ENCODE results near the gene D2HGDH. TPM values are rescaled to one million over a fixed set of nuclear protein-coding genes. Genes with fewer than 3 reads are reported as not detected.
A peak's percentile ranks its signal among the peaks of the same experiment; 100 is the strongest.
"Not testable (repeated sequence)": the region's sequence is repeated elsewhere in the genome, so short reads cannot be mapped to it uniquely, and the experiment has no call there.

D2HGDH gene
- total RNA-seq, 1 donor from 2014 or later: 55.4 TPM

DNA sequence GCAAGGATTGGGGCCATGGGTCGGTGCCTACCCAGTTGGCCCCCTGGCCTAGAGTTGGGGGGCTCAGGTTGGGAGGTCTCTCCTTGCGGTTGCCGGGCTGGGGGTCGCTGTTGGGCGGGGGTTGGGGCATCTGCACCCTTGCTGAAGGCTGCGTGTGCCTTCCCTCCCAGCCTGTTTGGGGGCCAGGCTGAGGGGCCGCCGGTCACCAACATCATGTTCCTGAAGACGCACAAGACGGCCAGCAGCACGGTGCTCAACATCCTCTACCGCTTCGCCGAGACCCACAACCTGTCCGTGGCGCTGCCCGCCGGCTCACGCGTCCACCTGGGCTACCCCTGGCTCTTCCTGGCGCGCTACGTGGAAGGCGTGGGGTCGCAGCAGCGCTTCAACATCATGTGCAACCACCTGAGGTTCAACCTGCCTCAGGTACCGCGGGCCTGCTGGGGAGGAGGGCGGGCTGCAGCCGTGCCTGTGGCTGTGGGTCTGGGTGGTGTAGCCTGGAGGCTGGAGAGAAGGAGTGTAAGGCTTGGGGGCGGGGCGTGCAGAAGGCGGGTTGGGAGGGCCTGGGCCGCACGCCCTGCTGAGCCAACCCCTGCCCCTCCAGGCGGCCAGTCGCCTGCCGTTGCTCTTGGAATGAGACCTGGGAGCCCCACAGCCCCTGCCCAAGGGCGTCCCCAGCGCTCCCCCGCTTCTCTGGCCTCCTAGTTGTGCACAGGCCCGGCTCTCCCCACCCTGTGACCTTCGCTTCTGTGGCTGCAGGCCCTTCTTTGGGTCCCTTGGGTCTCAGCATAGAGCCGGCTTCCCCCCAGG, 67.4 kb downstream of the D2HGDH start:
- no peaks in the 10 kb centered on the region for H3K27me3 Mint-ChIP-seq
- no peak overlapping the region for H3K4me3 Mint-ChIP-seq
- H3K9me3 Mint-ChIP-seq: no peaks in the 10 kb centered on the region
- ChIA-PET CTCF (no interaction called here), POLR2A (no interaction called here)
- H3K4me1 Mint-ChIP-seq: peaks cover 14% of the 10 kb centered on the region
- DNase-seq (no peak), ATAC-seq (ENCODE audit: low read depth) (no peak)
- no peak overlapping the region for H3K27ac Mint-ChIP-seq
- intact Hi-C loops (cut with micrococcal nuclease): loop anchor here (5.0 kb wide), 2 partner anchors 40 to 55 kb away; partner anchors contain the start of gene PDCD1
- no peaks in the 10 kb centered on the region for H3K36me3 Mint-ChIP-seq (ENCODE audit: low read depth)
- TF ChIP-seq, protein P1, sequence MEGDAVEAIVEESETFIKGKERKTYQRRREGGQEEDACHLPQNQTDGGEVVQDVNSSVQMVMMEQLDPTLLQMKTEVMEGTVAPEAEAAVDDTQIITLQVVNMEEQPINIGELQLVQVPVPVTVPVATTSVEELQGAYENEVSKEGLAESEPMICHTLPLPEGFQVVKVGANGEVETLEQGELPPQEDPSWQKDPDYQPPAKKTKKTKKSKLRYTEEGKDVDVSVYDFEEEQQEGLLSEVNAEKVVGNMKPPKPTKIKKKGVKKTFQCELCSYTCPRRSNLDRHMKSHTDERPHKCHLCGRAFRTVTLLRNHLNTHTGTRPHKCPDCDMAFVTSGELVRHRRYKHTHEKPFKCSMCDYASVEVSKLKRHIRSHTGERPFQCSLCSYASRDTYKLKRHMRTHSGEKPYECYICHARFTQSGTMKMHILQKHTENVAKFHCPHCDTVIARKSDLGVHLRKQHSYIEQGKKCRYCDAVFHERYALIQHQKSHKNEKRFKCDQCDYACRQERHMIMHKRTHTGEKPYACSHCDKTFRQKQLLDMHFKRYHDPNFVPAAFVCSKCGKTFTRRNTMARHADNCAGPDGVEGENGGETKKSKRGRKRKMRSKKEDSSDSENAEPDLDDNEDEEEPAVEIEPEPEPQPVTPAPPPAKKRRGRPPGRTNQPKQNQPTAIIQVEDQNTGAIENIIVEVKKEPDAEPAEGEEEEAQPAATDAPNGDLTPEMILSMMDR (IDR thresholded peaks at IDR 0.05): no peak

DNA sequence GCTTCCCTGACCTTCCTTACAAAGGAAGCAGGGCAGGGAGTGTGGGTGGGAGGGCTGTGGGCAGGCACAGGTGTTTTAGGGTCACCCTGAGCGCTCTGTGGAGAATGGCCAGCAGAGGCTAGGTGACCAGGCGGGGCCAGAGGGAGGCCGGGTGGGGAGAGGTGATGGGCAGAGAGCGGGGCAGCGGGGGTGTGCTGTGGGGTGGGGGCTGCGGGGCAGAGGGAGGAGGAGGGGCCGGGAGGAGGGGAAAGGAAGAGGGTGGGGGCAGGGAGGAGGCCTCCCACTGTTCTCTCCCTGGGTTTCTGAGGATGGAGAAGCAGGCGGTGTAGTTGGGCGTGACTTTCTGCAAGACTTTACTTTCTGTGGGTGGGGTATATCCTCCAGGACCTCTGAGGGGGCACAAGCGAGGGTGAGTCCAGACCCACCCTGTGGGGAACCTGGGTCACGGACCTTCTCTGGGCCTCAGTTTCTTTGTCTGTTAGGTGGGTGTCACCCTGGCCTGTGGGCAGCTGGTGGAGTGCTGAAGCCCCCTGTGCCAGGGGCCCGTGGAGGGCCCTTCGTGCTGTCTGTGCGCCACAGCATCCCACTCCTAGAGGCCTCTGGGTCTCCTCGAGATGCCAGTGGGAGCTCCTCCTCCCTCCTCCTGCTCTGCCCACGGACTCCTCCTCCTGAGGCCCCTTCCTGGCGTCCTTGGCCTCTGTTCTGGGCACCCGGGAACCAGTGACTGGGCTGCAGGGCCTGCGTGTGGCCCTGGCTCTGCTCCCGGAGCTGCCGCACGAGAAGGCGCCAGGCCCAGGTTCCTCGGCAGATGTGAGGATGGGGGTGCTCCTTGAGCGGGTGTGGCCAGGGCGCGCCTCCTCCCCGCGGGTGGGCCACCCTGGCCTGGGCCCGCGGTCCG, 68.2 kb downstream of the D2HGDH start:
- no peak overlapping the region for H3K27ac Mint-ChIP-seq
- intact Hi-C loops (cut with micrococcal nuclease): loop anchor here (5.0 kb wide), 2 partner anchors 40 to 55 kb away; partner anchors contain the start of gene PDCD1
- no peaks in the 10 kb centered on the region for H3K36me3 Mint-ChIP-seq (ENCODE audit: low read depth)
- POLR2A ChIA-PET: interaction anchor here (1.8 to 2.6 kb wide), 2 partner anchors 11 to 14 kb away, joined by 5 to 9 read pairs; no protein-coding TSS in a partner anchor
- peaks cover 14% of the 10 kb centered on the region for H3K4me1 Mint-ChIP-seq
- no peak for DNase-seq
- no peaks in the 10 kb centered on the region for H3K27me3 Mint-ChIP-seq
- no peak for ATAC-seq (ENCODE audit: low read depth)
- H3K9me3 Mint-ChIP-seq: no peaks in the 10 kb centered on the region
- H3K4me3 Mint-ChIP-seq: no peak overlapping the region
- CTCF ChIA-PET: no interaction called here
- TF ChIP-seq, protein P1 (IDR thresholded peaks at IDR 0.05): no peak

DNA sequence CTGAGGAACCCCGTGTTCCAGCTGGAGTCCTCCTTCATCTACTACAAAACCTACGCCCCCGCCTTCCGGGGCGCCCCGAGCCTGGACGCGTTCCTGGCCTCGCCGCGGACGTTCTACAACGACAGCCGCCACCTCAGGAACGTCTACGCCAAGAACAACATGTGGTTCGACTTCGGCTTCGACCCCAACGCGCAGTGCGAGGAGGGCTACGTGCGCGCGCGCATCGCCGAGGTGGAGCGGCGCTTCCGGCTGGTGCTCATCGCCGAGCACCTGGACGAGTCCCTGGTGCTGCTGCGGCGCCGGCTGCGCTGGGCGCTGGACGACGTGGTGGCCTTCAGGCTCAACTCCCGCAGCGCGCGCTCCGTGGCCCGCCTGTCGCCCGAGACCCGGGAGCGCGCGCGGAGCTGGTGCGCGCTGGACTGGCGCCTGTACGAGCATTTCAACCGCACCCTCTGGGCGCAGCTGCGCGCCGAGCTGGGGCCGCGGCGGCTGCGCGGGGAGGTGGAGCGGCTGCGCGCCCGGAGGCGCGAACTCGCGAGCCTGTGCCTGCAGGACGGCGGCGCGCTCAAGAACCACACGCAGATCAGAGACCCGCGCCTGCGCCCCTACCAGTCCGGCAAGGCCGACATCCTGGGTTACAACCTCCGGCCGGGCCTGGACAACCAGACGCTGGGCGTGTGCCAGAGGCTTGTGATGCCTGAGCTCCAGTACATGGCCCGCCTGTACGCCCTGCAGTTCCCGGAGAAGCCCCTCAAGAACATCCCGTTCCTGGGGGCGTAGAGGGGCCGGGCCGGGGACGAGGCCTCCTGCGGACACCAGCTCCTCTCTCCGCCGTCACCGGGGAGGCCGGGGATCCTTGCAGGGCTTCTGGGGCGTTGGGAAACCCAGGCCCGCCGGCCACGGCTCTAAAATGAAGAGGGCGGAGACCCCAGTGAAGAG, 69.2 kb downstream of the D2HGDH start:
- intact Hi-C loops (cut with micrococcal nuclease): loop anchor here (2.0 to 5.0 kb wide), 4 partner anchors 15 to 75 kb away; partner anchors contain the start of gene PDCD1
- Mint-ChIP-seq H3K4me3 (peak overlapping the region; percentile 62), H3K9me3 (no peaks in the 10 kb centered on the region), H3K36me3 (ENCODE audit: low read depth) (no peaks in the 10 kb centered on the region), H3K27me3 (peaks cover 6% of the 10 kb centered on the region), H3K27ac (no peak overlapping the region), H3K4me1 (peaks cover 17% of the 10 kb centered on the region)
- POLR2A ChIA-PET: interaction anchor here (0.9 to 2.6 kb wide), 6 partner anchors 10 to 1243 kb away, joined by 3 to 9 read pairs (median 4); partner anchors contain the start of gene D2HGDH
- DNase-seq (peak; percentile 45), ATAC-seq (ENCODE audit: low read depth) (peak; percentile 62)
- CTCF ChIA-PET: no interaction called here
- TF ChIP-seq, protein P1 (IDR thresholded peaks at IDR 0.05): no peak

DNA sequence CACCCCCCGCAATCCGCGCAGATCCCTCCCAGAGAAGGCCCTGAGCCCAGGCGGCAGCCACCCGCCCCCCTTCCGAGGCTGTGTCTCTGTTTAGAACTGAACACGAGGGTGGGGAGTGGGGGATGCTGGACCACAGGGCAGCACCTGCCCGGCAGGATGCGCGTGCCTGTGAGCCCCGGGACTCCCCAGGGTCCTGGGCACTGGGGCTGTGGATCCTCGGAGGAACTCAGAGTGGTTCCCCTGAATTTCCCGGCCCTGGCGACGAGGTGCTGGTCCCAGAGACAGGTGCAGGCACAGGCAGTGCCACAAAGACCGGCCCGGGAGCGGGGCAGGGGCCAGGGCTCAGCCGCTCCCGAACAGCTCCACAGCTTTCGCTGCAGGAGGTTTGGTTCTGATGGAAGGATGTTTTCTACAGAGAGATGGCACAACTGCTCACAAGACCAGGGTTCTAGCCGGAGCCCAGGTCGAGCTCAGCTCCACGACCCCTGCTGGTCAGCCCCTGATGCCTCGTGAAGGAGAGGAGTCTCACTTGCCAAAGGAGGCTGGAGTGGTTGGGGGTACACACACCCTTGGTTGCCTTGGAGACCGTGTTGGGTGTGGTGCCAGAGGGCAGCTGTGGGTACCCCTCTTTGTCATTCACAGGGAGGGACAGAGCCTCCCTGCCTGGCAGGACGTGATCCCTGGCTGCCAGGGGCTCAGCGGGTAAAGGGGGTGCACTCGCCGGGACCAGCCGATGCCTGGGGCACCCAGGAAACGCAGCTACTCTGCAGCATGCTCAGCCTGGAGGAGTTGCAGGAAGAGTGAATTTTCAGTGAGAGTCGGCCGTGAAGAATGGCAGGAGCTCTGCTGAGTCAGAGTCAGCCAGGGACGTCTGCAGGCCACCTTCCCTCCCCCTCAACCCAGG, 70.1 kb downstream of the D2HGDH start:
- CTCF ChIA-PET: no interaction called here
- Mint-ChIP-seq H3K27me3 (peaks cover 9% of the 10 kb centered on the region), H3K4me1 (peaks cover 17% of the 10 kb centered on the region), H3K27ac (no peak overlapping the region), H3K9me3 (no peaks in the 10 kb centered on the region), H3K4me3 (peak overlapping the region; percentile 62), H3K36me3 (ENCODE audit: low read depth) (no peaks in the 10 kb centered on the region)
- TF ChIP-seq, protein P1 (IDR thresholded peaks at IDR 0.05): no peak
- POLR2A ChIA-PET: interaction anchor here (0.5 to 2.6 kb wide), 6 partner anchors 9 to 1244 kb away, joined by 3 to 9 read pairs (median 3); partner anchors contain the start of gene D2HGDH
- DNase-seq (no peak), ATAC-seq (ENCODE audit: low read depth) (peak; percentile 27)
- intact Hi-C loops (cut with micrococcal nuclease): loop anchor here (2.0 to 5.0 kb wide), 4 partner anchors 16 to 74 kb away; partner anchors contain the start of gene PDCD1

DNA sequence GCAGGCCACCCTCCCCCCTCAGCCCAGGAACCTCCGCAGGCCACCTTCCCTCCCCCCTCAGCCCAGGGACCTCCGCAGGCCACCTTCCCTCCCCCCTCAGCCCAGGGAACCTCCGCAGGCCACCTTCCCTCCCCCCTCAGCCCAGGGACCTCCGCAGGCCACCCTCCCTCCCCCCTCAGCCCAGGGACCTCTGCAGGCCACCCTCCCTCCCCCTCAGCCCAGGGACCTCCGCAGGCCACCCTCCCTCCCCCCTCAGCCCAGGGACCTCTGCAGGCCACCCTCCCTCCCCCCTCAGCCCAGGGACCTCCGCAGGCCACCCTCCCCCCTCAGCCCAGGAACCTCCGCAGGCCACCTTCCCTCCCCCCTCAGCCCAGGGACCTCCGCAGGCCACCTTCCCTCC, 71.8 kb downstream of the D2HGDH start:
- POLR2A ChIA-PET; H3K27ac Mint-ChIP-seq; H3K4me3 Mint-ChIP-seq; H3K27me3 Mint-ChIP-seq; CTCF ChIA-PET; ATAC-seq (ENCODE audit: low read depth); H3K9me3 Mint-ChIP-seq; H3K36me3 Mint-ChIP-seq (ENCODE audit: low read depth); DNase-seq; intact Hi-C loops (cut with micrococcal nuclease): not testable (repeated sequence)
- peaks cover 17% of the 10 kb centered on the region for H3K4me1 Mint-ChIP-seq

All from activated B cell treated with CpG ODN at 0.5 μM for 24 hours (primary cell).